ENCODE measurements around the gene ISM1. TPM values are rescaled to one million over a fixed set of nuclear protein-coding genes. Genes with fewer than 3 reads are reported as not detected.

ISM1 gene
- total and polyA plus RNA-seq, 9 donors, result 0.10 to 3.6 (median 0.31) TPM; not detected in 1

DNA sequence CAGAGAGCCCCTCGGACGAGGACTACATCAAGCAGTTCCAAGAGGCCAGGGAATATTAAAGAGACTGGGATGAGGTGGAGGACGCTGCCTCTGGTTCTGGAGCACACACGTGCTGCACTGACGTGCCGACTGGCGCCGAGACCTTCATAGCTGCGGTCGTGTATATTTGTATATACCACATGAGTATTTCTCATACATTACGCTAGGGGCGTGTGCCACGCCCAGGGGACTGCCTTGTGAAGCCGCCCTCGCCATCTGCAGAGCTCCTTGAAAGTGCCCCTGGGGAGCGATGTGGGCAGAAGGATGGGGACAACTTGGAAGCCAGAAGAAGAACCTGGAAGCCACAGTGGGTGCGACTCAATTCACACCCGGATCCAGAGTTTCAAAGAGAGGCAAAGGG lies 78.3 kb downstream of the ISM1 start:
- no peak for DNase-seq
- intact Hi-C loops (cut with DNase I), result no loop called here

DNA sequence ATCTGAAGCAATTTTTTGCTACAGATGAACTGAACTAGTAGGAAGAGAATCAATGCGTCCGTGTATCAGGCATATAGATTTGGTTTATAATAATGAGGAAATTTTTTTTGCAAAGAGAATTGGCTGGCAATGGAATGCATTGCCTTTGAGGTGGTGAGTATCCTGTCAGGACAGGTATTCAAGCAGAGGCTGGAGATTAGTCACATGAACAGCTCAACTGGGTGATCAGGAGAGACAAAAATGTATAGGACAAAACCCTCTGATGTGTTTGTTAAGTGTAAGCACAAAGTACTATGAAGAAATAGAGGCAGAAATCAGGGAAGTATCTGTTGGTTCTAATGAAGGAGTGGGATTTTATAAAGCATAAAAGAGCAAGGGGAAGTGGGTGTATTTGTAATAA lies 80.5 kb downstream of the ISM1 start:
- WGBS, 3 donors, result 89 to 100% (median 96%) methylated on average over 2 of the region's 2 CpGs
- Histone ChIP-seq H3K36me3 (no peaks in the 10 kb centered on the region), H3K27me3 (no peaks in the 10 kb centered on the region), H3K4me1 (ENCODE audit: insufficient read depth) (no peaks in the 10 kb centered on the region), H3K27ac (no peak overlapping the region), H3K4me3 (no peak overlapping the region), H3K9me3 (peaks cover 0 to 4% of the 10 kb centered on the region in 2 donors)
- DNase-seq, result no peak
- no peak for TF ChIP-seq POLR2A (IDR thresholded peaks at IDR 0.05)
- intact Hi-C loops (cut with DNase I), result no loop called here

More for the DNA sequence above, 78.3 kb downstream of the ISM1 start:
- H3K4me1 ChIP-seq (ENCODE audit: insufficient read depth), result no peaks in the 10 kb centered on the region
- TF ChIP-seq EP300 (IDR thresholded peaks at IDR 0.05) (no peak), POLR2A (IDR thresholded peaks at IDR 0.05) (no peak)
- TF ChIP-seq, protein P1, sequence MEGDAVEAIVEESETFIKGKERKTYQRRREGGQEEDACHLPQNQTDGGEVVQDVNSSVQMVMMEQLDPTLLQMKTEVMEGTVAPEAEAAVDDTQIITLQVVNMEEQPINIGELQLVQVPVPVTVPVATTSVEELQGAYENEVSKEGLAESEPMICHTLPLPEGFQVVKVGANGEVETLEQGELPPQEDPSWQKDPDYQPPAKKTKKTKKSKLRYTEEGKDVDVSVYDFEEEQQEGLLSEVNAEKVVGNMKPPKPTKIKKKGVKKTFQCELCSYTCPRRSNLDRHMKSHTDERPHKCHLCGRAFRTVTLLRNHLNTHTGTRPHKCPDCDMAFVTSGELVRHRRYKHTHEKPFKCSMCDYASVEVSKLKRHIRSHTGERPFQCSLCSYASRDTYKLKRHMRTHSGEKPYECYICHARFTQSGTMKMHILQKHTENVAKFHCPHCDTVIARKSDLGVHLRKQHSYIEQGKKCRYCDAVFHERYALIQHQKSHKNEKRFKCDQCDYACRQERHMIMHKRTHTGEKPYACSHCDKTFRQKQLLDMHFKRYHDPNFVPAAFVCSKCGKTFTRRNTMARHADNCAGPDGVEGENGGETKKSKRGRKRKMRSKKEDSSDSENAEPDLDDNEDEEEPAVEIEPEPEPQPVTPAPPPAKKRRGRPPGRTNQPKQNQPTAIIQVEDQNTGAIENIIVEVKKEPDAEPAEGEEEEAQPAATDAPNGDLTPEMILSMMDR (IDR thresholded peaks at IDR 0.05), result no peak
- H3K9me3 ChIP-seq, result peaks cover 0 to 4% of the 10 kb centered on the region in 2 donors
- H3K36me3 ChIP-seq, result no peaks in the 10 kb centered on the region
- H3K4me3 ChIP-seq, result no peak overlapping the region
- no peaks in the 10 kb centered on the region for H3K27me3 ChIP-seq
- WGBS, 3 donors, result 94 to 95% (median 95%) methylated on average over 18 of the region's 18 CpGs
- no peak overlapping the region for H3K27ac ChIP-seq

DNA sequence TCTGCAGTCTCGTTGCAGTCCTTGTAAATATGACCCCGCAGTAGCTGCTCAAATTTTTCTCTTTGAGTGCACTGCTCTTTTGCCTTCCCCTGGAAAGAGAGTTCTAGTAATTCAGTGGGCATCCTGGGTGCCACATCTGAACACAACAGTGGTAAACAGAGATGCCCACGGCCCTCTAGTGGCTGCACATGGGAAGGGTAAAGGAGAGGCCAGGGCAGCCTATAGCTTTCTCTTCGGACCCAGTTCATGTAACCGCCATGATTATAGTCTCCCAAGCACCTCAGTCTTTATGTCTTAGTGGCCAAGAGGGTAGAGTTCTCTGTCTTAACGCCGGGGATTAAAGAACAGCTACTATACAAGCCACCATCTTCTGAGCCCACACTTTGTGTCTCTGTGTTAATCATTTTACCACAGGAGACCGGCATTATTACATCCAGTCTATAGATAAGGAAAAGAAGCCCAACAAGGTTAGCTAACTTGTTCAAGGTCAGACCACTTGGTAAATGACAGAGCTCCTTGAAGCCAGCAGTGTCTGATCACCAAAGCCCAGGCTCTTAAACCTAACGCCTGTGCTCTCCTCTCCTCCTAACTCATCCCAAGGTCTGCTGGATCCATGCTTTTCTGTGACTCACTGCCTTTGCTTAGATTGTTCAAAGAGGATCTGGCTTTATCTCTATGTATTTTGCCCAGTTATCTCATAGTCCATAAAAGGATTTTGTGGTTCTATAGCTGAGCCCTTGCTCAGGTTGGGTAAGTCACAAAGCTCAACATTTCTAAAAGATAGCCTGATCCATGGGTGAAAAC lies 81.8 kb downstream of the ISM1 start:
- Histone ChIP-seq H3K36me3 (no peaks in the 10 kb centered on the region), H3K4me3 (no peak overlapping the region), H3K27me3 (no peaks in the 10 kb centered on the region), H3K27ac (no peak overlapping the region), H3K9me3 (peaks cover 0 to 4% of the 10 kb centered on the region in 2 donors), H3K4me1 (ENCODE audit: insufficient read depth) (no peaks in the 10 kb centered on the region)
- WGBS, 3 donors, result 53 to 62% (median 57%) methylated on average over 9 of the region's 9 CpGs
- intact Hi-C loops (cut with DNase I), result no loop called here
- DNase-seq, result no peak
- TF ChIP-seq, protein P1 (IDR thresholded peaks at IDR 0.05), result no peak
- TF ChIP-seq EP300 (IDR thresholded peaks at IDR 0.05) (no peak), POLR2A (IDR thresholded peaks at IDR 0.05) (no peak)

DNA sequence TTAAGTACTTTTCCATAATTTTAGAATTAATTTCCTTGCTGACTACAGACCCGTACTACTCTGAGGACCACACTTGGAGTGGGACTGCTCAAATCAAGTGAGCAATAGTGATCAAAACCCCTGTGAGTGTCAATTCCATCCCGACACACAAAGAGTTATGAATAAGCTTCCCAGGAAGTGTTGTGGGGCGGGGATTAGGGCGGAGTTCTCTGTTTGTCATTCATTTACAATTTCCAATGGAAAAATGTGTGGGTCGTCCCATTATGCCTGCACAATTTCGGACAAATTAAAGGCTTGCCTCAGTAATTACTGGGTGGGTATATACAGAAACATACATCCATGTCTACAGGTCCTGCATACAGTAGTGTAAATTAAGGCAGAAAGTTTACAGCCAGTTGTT lies 84.2 kb downstream of the ISM1 start:
- no peak for TF ChIP-seq POLR2A (IDR thresholded peaks at IDR 0.05)
- TF ChIP-seq, protein P1 (IDR thresholded peaks at IDR 0.05), result no peak
- TF ChIP-seq EP300 (IDR thresholded peaks at IDR 0.05), result no peak
- intact Hi-C loops (cut with DNase I), result no loop called here
- Histone ChIP-seq H3K4me1 (ENCODE audit: insufficient read depth) (no peaks in the 10 kb centered on the region), H3K36me3 (no peaks in the 10 kb centered on the region), H3K27ac (no peak overlapping the region), H3K4me3 (no peak overlapping the region), H3K27me3 (no peaks in the 10 kb centered on the region), H3K9me3 (peaks cover 0 to 4% of the 10 kb centered on the region in 2 donors)
- no peak for DNase-seq
- WGBS, 3 donors, result 86 to 89% (median 88%) methylated on average over 6 of the region's 6 CpGs

DNA sequence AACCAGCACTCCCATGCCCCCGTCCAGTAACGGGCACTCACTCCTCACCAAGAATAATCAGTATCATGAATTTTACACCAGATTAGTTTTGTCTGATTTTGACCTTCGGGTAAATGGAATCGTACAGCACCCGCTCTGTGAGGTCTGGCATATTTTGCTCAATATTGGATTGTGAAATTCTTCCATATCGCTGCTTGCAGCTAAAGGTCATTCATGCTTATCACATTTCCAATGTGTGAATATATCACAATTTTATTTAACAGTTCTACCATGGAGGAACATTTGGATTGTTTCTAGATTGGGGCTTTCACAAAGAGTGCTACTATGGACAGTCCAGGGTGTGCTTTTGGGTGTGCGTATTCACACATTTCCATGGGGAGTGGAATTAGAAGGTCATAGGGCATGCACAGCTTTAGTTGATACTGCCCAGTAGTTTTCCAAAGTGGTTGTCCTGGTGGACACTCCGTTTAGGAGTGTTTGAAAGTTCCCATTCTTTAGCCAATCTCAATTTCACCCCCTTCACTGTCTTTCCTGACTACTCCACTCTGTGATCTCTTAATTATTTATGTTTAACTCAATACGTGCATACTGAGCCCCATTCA lies 86.6 kb downstream of the ISM1 start:
- Histone ChIP-seq H3K36me3 (no peaks in the 10 kb centered on the region), H3K9me3 (peaks cover 0 to 4% of the 10 kb centered on the region in 2 donors), H3K4me1 (ENCODE audit: insufficient read depth) (no peaks in the 10 kb centered on the region), H3K4me3 (no peak overlapping the region), H3K27me3 (no peaks in the 10 kb centered on the region), H3K27ac (no peak overlapping the region)
- no peak for DNase-seq
- TF ChIP-seq EP300 (IDR thresholded peaks at IDR 0.05) (no peak), POLR2A (IDR thresholded peaks at IDR 0.05) (no peak)
- TF ChIP-seq, protein P1 (IDR thresholded peaks at IDR 0.05), result no peak
- 83 to 89% (median 83%) methylated on average over 9 of the region's 9 CpGs for WGBS, 3 donors
- intact Hi-C loops (cut with DNase I), result no loop called here
